T-helper 17 cell (primary cell): Measurements from ENCODE around the gene ARL15. TPM values are rescaled to one million over a fixed set of nuclear protein-coding genes. Genes with fewer than 3 reads are reported as not detected.

Experiments used
- ATAC-seq: fragments of 150-1000 bp; cut with Tn5 transposase; 2 replicates; pipeline ENCODE4 v1.10.0; 2021; ENCODE audit warnings: mild to moderate bottlenecking, moderate library complexity
- DNase-seq, 3 donors: peaks; one replicate each; pipeline versions ENCODE4 v3.0.0 to v3.0.0-alpha.2; 2020 to 2021
- H3K9me3 ChIP-seq: one replicate; pipeline ENCODE4 v1.7.0; 2013; ENCODE audit warnings: low read length, mild to moderate bottlenecking; ENCODE audit not compliant: control insufficient read depth, poor library complexity, severe bottlenecking
- H3K27ac Mint-ChIP-seq: one replicate; pipeline ENCODE4 v1.8.0; 2022; ENCODE audit warnings: mild to moderate bottlenecking, moderate library complexity, mixed read lengths
- H3K27me3 Mint-ChIP-seq: one replicate; pipeline ENCODE4 v1.8.0; 2022; ENCODE audit warnings: mixed read lengths
- H3K36me3 Mint-ChIP-seq: one replicate; pipeline ENCODE4 v1.8.0; 2022; ENCODE audit warnings: low read depth, mixed read lengths
- H3K4me1 Mint-ChIP-seq: one replicate; pipeline ENCODE4 v1.8.0; 2022; ENCODE audit warnings: mild to moderate bottlenecking, mixed read lengths
- H3K4me3 Mint-ChIP-seq: one replicate; pipeline ENCODE4 v1.8.0; 2022; ENCODE audit warnings: mild to moderate bottlenecking, moderate library complexity, mixed read lengths
- total RNA-seq, 4 donors: library from RNA in 2 of 4; stranded (reverse) in 2 of 4; gene quantifications; one replicate each; pipeline ENCODE4 v1.2.3 and lab custom pipeline; 2022 to 2026

ARL15 gene
- total RNA-seq, 2 donors from 2014 or later: 17.7 to 24.6 TPM

GRCh38 chr5:54156577-54156976, 153.8 kb downstream of the ARL15 start:
- H3K27ac Mint-ChIP-seq: no peak overlapping the region
- DNase-seq (no peak), ATAC-seq (no peak)
- H3K9me3 ChIP-seq: no peaks in the 10 kb centered on the region
- H3K4me1 Mint-ChIP-seq: peaks cover 5% of the 10 kb centered on the region
- no peak overlapping the region for H3K4me3 Mint-ChIP-seq
- no peaks in the 10 kb centered on the region for H3K36me3 Mint-ChIP-seq
- H3K27me3 Mint-ChIP-seq: no peaks in the 10 kb centered on the region

- Mint-ChIP-seq H3K27ac (no peak overlapping the region), H3K4me1 (peaks cover 9% of the 10 kb centered on the region), H3K27me3 (no peaks in the 10 kb centered on the region), H3K36me3 (peaks cover 5% of the 10 kb centered on the region), H3K4me3 (no peak overlapping the region)
- no peak for ATAC-seq
- DNase-seq: no peak
- no peaks in the 10 kb centered on the region for H3K9me3 ChIP-seq
Observed at GRCh38 chr5:54150841-54151240, 159.5 kb downstream of the ARL15 start.

- peaks cover 5% of the 10 kb centered on the region for H3K36me3 Mint-ChIP-seq
- peaks cover 9% of the 10 kb centered on the region for H3K4me1 Mint-ChIP-seq
- DNase-seq: no peak
- H3K27me3 Mint-ChIP-seq: no peaks in the 10 kb centered on the region
- H3K4me3 Mint-ChIP-seq: no peak overlapping the region
- ATAC-seq: no peak
- no peaks in the 10 kb centered on the region for H3K9me3 ChIP-seq
- H3K27ac Mint-ChIP-seq: peak overlapping the region; percentile 12
Observed at GRCh38 chr5:54148858-54149257, 161.5 kb downstream of the ARL15 start.

- Mint-ChIP-seq H3K27ac (no peak overlapping the region), H3K4me1 (peaks cover 9% of the 10 kb centered on the region), H3K27me3 (no peaks in the 10 kb centered on the region), H3K4me3 (no peak overlapping the region), H3K36me3 (peaks cover 5% of the 10 kb centered on the region)
- no peaks in the 10 kb centered on the region for H3K9me3 ChIP-seq
- DNase-seq (no peak), ATAC-seq (no peak)
Observed at GRCh38 chr5:54148067-54148845, 162.1 kb downstream of the ARL15 start.

GRCh38 chr5:54146916-54147315, 163.5 kb downstream of the ARL15 start:
- peaks cover 5% of the 10 kb centered on the region for H3K36me3 Mint-ChIP-seq
- H3K27me3 Mint-ChIP-seq: no peaks in the 10 kb centered on the region
- H3K9me3 ChIP-seq: no peaks in the 10 kb centered on the region
- ATAC-seq: no peak
- DNase-seq: no peak
- no peak overlapping the region for H3K4me3 Mint-ChIP-seq
- no peak overlapping the region for H3K27ac Mint-ChIP-seq
- peaks cover 7% of the 10 kb centered on the region for H3K4me1 Mint-ChIP-seq

GRCh38 chr5:54146390-54146789, 164.0 kb downstream of the ARL15 start:
- H3K27me3 Mint-ChIP-seq: no peaks in the 10 kb centered on the region
- peaks cover 7% of the 10 kb centered on the region for H3K4me1 Mint-ChIP-seq
- no peak overlapping the region for H3K4me3 Mint-ChIP-seq
- ATAC-seq (no peak), DNase-seq (no peak)
- no peak overlapping the region for H3K27ac Mint-ChIP-seq
- H3K9me3 ChIP-seq: no peaks in the 10 kb centered on the region
- H3K36me3 Mint-ChIP-seq: peaks cover 5% of the 10 kb centered on the region

- Mint-ChIP-seq H3K4me1 (peaks cover 2% of the 10 kb centered on the region), H3K27me3 (no peaks in the 10 kb centered on the region), H3K27ac (no peak overlapping the region), H3K36me3 (no peaks in the 10 kb centered on the region), H3K4me3 (no peak overlapping the region)
- ATAC-seq: no peak
- no peaks in the 10 kb centered on the region for H3K9me3 ChIP-seq
- no peak for DNase-seq
Observed at GRCh38 chr5:54140247-54140840, 170.0 kb downstream of the ARL15 start.

- H3K36me3 Mint-ChIP-seq: no peaks in the 10 kb centered on the region
- no peak for ATAC-seq
- no peak overlapping the region for H3K4me3 Mint-ChIP-seq
- DNase-seq: no peak
- H3K27me3 Mint-ChIP-seq: no peaks in the 10 kb centered on the region
- H3K27ac Mint-ChIP-seq: no peak overlapping the region
- H3K9me3 ChIP-seq: no peaks in the 10 kb centered on the region
- peaks cover 2% of the 10 kb centered on the region for H3K4me1 Mint-ChIP-seq
Observed at GRCh38 chr5:54136516-54137440, 173.6 kb downstream of the ARL15 start.

- no peaks in the 10 kb centered on the region for H3K27me3 Mint-ChIP-seq
Observed at GRCh38 chr5:54135042-54135441, 175.3 kb downstream of the ARL15 start.

GRCh38 chr5:54133917-54134316, 176.5 kb downstream of the ARL15 start:
- ATAC-seq (no peak), DNase-seq (no peak)
- Mint-ChIP-seq H3K27me3 (no peaks in the 10 kb centered on the region), H3K4me3 (no peak overlapping the region), H3K4me1 (peaks cover 2% of the 10 kb centered on the region), H3K27ac (no peak overlapping the region), H3K36me3 (no peaks in the 10 kb centered on the region)
- no peaks in the 10 kb centered on the region for H3K9me3 ChIP-seq

More at GRCh38 chr5:54135042-54135441, 175.3 kb downstream of the ARL15 start:
- Mint-ChIP-seq H3K27ac (no peak overlapping the region), H3K36me3 (no peaks in the 10 kb centered on the region), H3K4me1 (peaks cover 2% of the 10 kb centered on the region), H3K4me3 (no peak overlapping the region)
- DNase-seq (no peak), ATAC-seq (no peak)
- H3K9me3 ChIP-seq: no peaks in the 10 kb centered on the region

GRCh38 chr5:54120473-54120872, 189.9 kb downstream of the ARL15 start:
- Mint-ChIP-seq H3K4me3 (no peak overlapping the region), H3K4me1 (peaks cover 3% of the 10 kb centered on the region), H3K36me3 (no peaks in the 10 kb centered on the region), H3K27ac (no peak overlapping the region), H3K27me3 (no peaks in the 10 kb centered on the region)
- ATAC-seq (no peak), DNase-seq (no peak)
- H3K9me3 ChIP-seq: no peaks in the 10 kb centered on the region

- H3K9me3 ChIP-seq: no peaks in the 10 kb centered on the region
- Mint-ChIP-seq H3K27ac (no peak overlapping the region), H3K4me1 (peaks cover 3% of the 10 kb centered on the region), H3K27me3 (no peaks in the 10 kb centered on the region), H3K4me3 (no peak overlapping the region), H3K36me3 (no peaks in the 10 kb centered on the region)
- ATAC-seq (no peak), DNase-seq (no peak)
Observed at GRCh38 chr5:54117957-54118356, 192.4 kb downstream of the ARL15 start.

GRCh38 chr5:54115735-54116403, 194.5 kb downstream of the ARL15 start:
- ATAC-seq: no peak
- no peaks in the 10 kb centered on the region for H3K9me3 ChIP-seq
- H3K27ac Mint-ChIP-seq: no peak overlapping the region
- no peak for DNase-seq
- H3K27me3 Mint-ChIP-seq: no peaks in the 10 kb centered on the region
- no peaks in the 10 kb centered on the region for H3K4me1 Mint-ChIP-seq
- H3K4me3 Mint-ChIP-seq: no peak overlapping the region
- H3K36me3 Mint-ChIP-seq: no peaks in the 10 kb centered on the region
